Muscle layer of colon (tissue), 2 donors: ENCODE results near the gene SEMA7A.

ENCODE experiments used
- H3K27ac ChIP-seq: one replicate; pipeline ENCODE4 v1.7.0; 2013; ENCODE audit warnings: low read depth, mild to moderate bottlenecking, low read length, moderate library complexity
- H3K27me3 ChIP-seq, 2 donors: one replicate each; pipeline ENCODE4 v1.7.0; 2013; ENCODE audit warnings: low read length in 2 of 2, mild to moderate bottlenecking in 2 of 2; ENCODE audit not compliant: insufficient read depth in 2 of 2, control insufficient read depth in 1 of 2
- H3K36me3 ChIP-seq: one replicate; pipeline ENCODE4 v1.7.0; 2013; ENCODE audit warnings: mild to moderate bottlenecking, low read length; ENCODE audit not compliant: insufficient read depth
- H3K4me1 ChIP-seq: one replicate; pipeline ENCODE4 v1.7.0; 2013; ENCODE audit warnings: mild to moderate bottlenecking, low read length; ENCODE audit not compliant: insufficient read depth
- H3K4me3 ChIP-seq, 2 donors: one replicate each; pipeline ENCODE4 v1.7.0; 2013; ENCODE audit warnings: low read length in 2 of 2, low read depth in 1 of 2, mild to moderate bottlenecking in 1 of 2, moderate library complexity in 1 of 2
- H3K9ac ChIP-seq: one replicate; pipeline ENCODE4 v1.7.0; 2013; ENCODE audit warnings: low read length
- H3K9me3 ChIP-seq: one replicate; pipeline ENCODE4 v1.7.0; 2013; ENCODE audit warnings: mild to moderate bottlenecking, low read length
- donor health status: abdominal sarcoma.
- donor health status: Adenocarcinoma of cecum.

The SEMA7A gene

DNA sequence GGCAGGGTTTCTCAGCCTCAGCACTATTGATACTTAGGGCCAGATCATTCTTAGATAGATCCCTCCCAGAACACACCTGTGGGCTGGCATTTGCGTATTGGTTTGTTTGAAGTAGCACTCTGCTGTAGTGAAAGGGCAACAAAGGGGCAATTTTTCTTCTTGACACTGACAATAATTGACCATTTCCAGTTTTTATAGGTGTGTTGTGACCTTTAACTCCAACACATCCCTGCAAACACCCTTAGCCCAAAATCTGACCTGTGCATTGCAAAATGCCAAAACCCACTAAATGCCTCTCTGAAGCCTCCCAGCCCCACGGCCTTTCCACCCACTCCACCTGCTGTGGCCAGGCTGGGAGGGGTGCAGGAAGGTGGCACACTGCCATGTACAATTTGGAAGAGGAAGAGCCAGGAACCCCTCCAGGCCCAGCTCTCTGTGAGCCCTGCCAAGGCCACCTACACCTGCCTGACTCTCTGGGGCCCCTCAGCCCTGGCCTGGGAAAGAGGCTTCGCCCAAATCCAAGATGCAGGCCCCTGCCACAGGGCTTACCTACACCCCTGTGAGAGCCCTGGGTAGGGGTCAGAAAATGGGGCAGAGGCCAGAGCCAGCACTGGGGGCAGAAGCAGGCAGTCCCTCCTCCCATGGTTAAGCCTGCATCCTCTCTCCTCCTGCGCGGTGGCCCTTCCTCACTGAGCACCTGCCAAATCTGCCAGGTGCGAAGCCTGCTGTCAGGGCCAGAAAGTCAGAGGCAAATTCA is 56.8 kb downstream of the SEMA7A start:
- H3K9me3 ChIP-seq: no peaks in the 10 kb centered on the region
- H3K36me3 ChIP-seq: no peaks in the 10 kb centered on the region
- H3K27me3 ChIP-seq: peaks cover 3 to 5% of the 10 kb centered on the region in 2 donors

DNA sequence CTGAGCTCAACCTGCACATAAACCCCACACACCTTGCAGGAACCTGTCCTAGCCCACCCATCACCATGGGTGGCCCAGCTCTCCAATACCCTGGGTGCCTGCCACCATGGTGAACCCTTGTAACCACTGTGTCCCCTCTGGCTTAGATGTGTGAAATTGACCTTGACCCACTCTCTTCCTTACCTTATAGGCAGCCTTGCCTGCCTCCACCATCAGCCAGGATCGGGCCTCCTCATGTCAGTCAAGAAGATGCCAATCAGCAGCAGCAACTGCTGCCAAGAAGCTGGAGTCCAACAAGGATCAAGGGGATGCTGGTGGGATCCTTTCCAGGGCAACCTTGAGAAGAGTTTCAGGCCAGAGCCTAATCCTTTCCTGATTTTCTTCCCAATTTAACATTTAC is 57.5 kb downstream of the SEMA7A start:
- Histone ChIP-seq H3K36me3 (no peaks in the 10 kb centered on the region), H3K4me1 (peaks cover 10% of the 10 kb centered on the region), H3K4me3 (no peak overlapping the region), H3K9ac (no peak overlapping the region), H3K27ac (no peak overlapping the region), H3K9me3 (no peaks in the 10 kb centered on the region), H3K27me3 (peaks cover 5 to 6% of the 10 kb centered on the region in 2 donors)

More for the DNA sequence above, 56.8 kb downstream of the SEMA7A start:
- H3K9ac ChIP-seq: no peak overlapping the region
- peaks cover 10% of the 10 kb centered on the region for H3K4me1 ChIP-seq
- H3K4me3 ChIP-seq: no peak overlapping the region
- H3K27ac ChIP-seq: no peak overlapping the region

DNA sequence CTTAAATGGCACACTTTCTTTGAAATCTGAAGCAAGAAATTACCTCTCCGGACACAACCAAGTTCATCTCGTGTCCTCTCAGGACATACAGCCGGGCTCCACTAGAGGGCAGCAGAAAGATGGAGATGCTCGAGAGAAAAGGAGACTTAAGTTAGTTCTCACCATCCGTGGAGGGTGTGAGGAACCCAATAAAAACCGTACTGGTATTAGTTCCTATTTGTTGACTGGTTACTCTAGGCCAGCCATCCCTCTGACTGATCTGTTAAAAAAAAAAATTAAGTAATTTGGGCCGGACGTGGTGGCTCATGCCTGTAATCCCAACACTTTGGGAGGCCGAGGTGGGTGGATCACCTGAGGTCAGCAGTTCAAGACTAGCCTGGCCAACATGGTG is 58.5 kb downstream of the SEMA7A start:
- Histone ChIP-seq H3K27ac (no peak overlapping the region), H3K9me3 (no peaks in the 10 kb centered on the region), H3K27me3 (peaks cover 5 to 6% of the 10 kb centered on the region in 2 donors), H3K36me3 (no peaks in the 10 kb centered on the region), H3K4me3 (no peak overlapping the region), H3K4me1 (peaks cover 10% of the 10 kb centered on the region), H3K9ac (no peak overlapping the region)

DNA sequence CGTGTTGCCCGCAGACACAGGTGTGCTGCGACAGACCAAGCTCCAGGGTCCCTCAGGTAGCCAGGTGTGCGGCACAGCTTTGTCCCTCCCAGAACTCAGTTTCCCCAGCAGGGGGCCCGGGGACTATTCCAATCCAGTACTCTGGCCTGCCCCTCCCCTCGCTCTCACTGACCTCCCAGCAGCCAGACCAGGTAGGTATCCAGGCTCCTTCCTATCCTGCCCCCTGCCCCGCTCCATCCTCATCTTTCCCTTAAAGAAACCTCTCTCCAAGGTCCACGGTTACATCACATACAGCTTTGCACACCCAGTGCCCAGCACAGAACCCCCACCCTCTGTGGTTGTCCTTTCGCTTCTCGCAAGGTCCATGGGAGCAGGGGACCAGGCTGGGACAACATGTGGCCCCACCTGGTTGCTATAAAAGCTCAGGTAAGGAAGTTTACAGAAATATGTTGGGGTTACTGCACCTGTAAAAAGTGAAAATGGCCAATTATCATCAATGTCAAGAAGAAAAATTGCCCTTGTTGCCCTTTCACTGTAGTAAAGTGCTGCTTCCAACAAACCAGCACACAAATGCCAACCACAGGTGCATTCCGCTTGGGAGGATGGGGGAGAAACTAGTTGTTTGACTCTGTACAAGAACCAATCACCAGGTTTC is 59.0 kb downstream of the SEMA7A start:
- Histone ChIP-seq H3K9me3 (no peaks in the 10 kb centered on the region), H3K27me3 (peaks cover 5 to 6% of the 10 kb centered on the region in 2 donors), H3K36me3 (no peaks in the 10 kb centered on the region), H3K9ac (no peak overlapping the region), H3K4me3 (peak overlapping the region in 1 of 2 donors; percentile 68), H3K4me1 (peaks cover 10% of the 10 kb centered on the region), H3K27ac (no peak overlapping the region)

DNA sequence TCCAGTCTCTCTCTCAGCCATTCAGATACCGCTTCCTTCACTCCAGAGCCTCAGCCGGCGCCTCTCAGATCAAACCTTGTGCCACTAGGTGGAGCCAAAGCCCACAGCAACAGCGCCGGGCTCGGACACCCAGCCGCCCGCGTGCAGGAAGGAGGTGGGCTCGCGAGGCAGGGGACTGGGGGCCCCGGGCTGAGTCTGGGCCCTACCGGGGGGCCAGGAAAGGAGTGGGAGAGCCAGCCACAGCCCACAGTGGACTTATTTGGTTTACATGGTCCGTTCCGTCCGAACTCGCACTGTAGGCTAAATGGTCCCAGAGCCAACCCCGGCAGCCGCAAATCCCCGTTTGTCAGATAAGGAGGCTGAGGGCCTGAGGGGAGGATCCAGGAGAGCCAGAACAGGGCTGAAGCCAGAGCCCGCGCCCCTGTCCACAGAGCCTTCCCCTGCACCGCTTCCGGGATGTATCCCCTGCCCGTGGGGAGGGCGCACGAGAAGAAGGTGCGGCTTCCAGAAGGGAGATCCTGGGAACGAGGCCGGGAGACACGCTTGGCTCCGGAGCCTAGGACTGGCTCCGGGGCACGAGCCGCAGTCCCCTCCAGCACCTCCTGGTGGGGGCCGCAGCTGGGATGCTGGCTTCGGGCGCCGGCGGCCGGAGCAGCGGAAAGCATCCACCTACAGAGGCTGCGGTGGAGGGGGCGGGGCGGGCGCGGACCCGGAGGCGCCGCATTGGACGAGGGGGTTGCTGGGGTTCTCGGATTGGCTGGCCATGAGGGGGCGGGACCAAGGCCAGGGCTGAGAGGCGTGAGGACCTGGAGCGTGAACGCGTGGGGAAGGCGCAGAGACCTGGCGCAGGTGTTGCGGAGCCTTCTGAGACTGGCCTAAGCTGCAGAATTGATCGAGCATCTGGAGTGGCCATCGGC is 59.8 kb downstream of the SEMA7A start:
- no peak overlapping the region for H3K9ac ChIP-seq
- H3K9me3 ChIP-seq: no peaks in the 10 kb centered on the region
- H3K36me3 ChIP-seq: no peaks in the 10 kb centered on the region
- H3K4me3 ChIP-seq: peak overlapping the region; percentile 61 to 68
- peak overlapping the region; percentile 56 for H3K27ac ChIP-seq
- H3K4me1 ChIP-seq: peaks cover 10% of the 10 kb centered on the region
- peaks cover 5 to 6% of the 10 kb centered on the region in 2 donors for H3K27me3 ChIP-seq

DNA sequence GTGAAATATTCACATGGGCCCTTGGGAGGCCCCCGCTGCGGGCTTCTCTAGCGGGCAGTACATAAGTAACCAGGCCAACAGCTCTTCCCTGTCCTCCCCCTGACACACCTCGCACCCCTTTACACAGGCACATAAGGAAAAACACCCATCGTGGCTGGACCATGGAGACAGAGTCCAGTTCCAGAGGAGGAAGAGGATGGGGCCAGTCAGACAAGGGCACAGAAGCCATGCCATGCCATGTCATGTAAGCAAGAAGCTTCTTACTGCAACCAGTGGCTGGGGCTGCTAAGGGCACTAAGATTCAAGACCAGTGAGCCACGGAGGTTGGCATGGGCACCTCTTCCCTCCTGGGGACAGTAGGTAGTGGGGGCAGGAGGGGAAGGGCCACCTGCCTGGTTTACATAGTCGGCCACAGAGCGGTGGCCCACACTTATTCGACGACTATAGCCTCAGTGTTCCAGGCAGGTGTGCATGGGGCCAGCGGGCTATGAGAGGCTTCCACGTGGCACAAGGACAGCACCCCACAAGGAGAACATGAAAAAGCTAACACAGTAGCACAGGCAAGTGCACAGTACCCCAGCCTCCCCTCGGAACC is 60.6 kb downstream of the SEMA7A start:
- Histone ChIP-seq H3K4me1 (peaks cover 10% of the 10 kb centered on the region), H3K36me3 (no peaks in the 10 kb centered on the region), H3K9me3 (no peaks in the 10 kb centered on the region), H3K27ac (no peak overlapping the region), H3K4me3 (no peak overlapping the region), H3K27me3 (peaks cover 5 to 6% of the 10 kb centered on the region in 2 donors), H3K9ac (no peak overlapping the region)

DNA sequence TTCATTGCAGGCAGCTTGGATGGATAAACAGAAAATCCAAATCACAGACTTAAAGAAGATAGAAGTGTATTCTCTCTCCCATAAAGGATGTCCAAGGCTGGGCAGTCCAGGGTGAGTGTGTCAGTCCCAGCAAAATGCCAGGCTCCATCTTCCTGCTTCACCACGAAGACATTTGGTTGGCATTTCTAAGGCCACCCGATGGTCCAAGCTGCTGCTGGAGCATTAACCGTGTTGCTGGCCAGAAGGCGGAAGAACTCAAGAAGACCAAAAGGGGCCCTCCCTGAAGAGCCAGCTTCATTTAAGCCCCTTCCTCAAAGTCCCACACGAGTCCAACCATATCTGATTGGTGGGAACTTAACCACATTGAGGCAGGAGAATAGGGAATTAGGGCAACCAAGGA is 63.3 kb downstream of the SEMA7A start:
- no peak overlapping the region for H3K9ac ChIP-seq
- no peaks in the 10 kb centered on the region for H3K36me3 ChIP-seq
- no peak overlapping the region for H3K27ac ChIP-seq
- peaks cover 5 to 19% of the 10 kb centered on the region in 2 donors for H3K27me3 ChIP-seq
- peaks cover 10% of the 10 kb centered on the region for H3K4me1 ChIP-seq
- no peaks in the 10 kb centered on the region for H3K9me3 ChIP-seq
- H3K4me3 ChIP-seq: no peak overlapping the region

DNA sequence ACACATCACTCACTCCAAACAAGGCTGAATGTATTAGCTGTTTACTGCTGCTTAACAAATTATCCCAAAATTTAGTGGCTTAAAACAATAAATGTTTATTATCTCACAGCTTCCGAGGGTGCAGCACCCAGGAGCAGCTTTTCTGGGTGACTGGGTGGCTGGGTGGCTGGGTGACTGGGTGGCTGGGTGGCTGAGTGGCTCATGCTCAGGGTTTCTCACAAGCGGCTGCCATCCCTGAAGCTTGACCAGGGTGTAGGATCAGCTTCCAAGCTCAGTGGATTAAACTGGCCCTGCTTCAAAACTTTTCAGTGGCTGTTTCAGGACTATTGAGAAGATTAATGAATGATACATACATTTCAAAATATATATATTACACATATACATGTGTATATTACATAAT is 64.0 kb downstream of the SEMA7A start:
- Histone ChIP-seq H3K4me3 (no peak overlapping the region), H3K4me1 (peaks cover 5% of the 10 kb centered on the region), H3K9me3 (no peaks in the 10 kb centered on the region), H3K9ac (no peak overlapping the region), H3K27me3 (peaks cover 2 to 24% of the 10 kb centered on the region in 2 donors), H3K36me3 (no peaks in the 10 kb centered on the region), H3K27ac (no peak overlapping the region)

DNA sequence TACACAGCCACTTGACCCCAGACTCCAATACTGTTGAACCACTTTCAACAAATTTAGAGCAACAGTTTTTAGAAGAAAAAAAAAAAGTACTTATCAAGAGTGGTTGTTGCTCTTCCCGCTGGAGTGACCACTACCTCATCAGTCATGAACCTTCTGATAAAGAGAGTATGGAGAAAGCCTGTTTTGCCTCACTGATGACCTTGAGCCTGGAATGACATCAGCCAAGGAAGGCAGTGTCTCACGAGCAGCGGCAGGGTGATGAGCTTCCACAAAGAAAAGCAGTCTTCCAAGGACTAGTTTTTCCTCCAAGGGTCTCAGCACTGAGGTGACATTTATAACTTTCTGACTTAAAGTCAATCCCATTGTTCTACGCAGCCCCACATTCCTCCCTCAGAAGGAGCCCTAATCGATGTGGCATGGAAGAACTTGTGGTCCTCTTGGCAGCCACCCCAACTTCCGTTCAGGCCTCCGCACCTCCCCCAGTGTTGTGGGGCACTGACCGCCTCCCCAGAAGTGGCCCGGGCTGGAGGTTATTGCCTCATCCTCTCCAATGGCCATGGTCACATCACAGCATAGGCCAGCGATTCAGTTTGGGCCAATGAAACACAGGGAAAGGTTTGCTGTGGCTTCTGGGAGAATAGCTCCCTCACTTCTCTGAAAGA is 64.5 kb downstream of the SEMA7A start:
- H3K4me3 ChIP-seq: no peak overlapping the region
- peaks cover 0 to 24% of the 10 kb centered on the region in 2 donors for H3K27me3 ChIP-seq
- no peak overlapping the region for H3K27ac ChIP-seq
- H3K4me1 ChIP-seq: no peaks in the 10 kb centered on the region
- no peak overlapping the region for H3K9ac ChIP-seq
- no peaks in the 10 kb centered on the region for H3K36me3 ChIP-seq
- H3K9me3 ChIP-seq: no peaks in the 10 kb centered on the region

DNA sequence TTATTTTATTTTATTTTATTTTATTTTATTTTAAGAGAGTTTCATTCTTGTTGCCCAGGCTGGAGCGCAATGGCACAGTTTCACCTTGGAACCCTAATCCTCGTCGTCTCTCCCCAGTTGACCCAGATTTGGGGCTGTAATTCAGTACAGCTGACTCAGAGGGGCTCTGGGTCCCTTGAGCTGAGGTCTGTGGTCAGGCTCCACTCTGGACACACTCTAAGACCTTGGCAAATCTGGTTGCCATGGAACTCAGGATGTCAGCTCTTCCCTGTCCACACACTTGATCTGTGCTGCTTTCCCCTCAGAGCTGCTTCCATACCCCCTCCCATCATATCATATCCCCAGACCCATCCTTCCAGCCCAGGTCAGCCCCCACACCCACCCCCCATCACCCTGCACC is 65.6 kb downstream of the SEMA7A start:
- no peaks in the 10 kb centered on the region for H3K4me1 ChIP-seq
- no peak overlapping the region for H3K4me3 ChIP-seq
- no peak overlapping the region for H3K27ac ChIP-seq
- no peak overlapping the region for H3K9ac ChIP-seq
- peaks cover 0 to 24% of the 10 kb centered on the region in 2 donors for H3K27me3 ChIP-seq
- H3K9me3 ChIP-seq: no peaks in the 10 kb centered on the region
- H3K36me3 ChIP-seq: no peaks in the 10 kb centered on the region
